Keratinocyte (primary cell): Measurements from ENCODE around the gene SRSF2.

Experiments used
- EZH2 ChIP-seq: IDR thresholded peaks from one replicate; pipeline ENCODE4 v1.6.1; 2012; ENCODE audit warnings: inconsistent platforms, mild to moderate bottlenecking, low read length, moderate library complexity
- TF ChIP-seq, protein P1 (sequence below), 3 experiments: IDR thresholded peaks in 1 of 3; conservative IDR thresholded peaks in 1 of 3; optimal IDR thresholded peaks in 1 of 3; 2 replicates in 2 of 3; 3 replicates in 1 of 3; pipeline versions ENCODE3 to v1.5.1; 2011; ENCODE audit warnings: low read length in 3 of 3, mild to moderate bottlenecking in 3 of 3, moderate library complexity in 2 of 3, control low read depth in 1 of 3, inconsistent platforms in 1 of 3; ENCODE audit not compliant: insufficient read depth in 2 of 3; ENCODE audit errors: extremely low read depth in 1 of 3

DNA sequence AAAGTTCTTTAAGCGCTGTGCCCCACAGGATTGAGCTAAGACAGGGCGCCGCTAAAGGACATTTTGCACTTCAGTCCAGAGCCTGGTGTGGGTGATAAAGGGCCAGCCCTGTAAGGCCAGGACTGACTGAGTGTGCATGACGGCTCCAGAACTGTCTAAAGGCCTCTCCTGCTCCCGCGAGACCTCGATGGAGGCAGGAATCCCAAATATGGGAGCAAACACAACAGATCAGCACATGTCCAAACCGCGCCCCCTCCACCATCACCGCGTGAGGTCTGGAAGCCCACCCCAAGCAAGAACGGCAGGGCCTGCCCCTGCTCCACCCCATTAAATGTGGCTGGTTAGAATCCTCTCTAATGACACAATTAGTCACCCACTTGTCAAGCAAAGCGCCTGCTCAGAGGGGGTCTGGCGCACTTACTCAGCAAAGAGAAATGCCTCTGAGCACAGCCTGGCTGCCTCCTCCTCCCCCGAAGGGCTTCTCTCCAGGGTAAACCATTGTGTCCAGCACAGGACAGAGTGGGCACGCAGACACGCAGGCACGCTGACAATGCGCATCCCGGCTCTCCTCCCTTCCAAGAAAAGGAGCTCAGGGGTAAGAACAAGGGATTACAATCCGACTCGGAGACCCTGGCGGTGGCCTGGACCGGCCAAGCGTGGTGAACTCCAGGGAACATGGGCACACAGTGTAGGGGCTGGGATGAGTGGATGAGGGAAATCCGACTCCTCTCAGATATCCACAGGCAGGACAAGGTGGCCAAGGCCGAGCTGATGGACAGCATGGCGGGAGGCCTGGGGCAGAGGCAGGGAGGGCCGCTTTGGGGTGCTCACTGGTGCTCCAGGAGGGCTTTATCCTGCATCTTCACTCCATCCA, 27.8 kb downstream of the SRSF2 start:
- TF ChIP-seq, protein P1, sequence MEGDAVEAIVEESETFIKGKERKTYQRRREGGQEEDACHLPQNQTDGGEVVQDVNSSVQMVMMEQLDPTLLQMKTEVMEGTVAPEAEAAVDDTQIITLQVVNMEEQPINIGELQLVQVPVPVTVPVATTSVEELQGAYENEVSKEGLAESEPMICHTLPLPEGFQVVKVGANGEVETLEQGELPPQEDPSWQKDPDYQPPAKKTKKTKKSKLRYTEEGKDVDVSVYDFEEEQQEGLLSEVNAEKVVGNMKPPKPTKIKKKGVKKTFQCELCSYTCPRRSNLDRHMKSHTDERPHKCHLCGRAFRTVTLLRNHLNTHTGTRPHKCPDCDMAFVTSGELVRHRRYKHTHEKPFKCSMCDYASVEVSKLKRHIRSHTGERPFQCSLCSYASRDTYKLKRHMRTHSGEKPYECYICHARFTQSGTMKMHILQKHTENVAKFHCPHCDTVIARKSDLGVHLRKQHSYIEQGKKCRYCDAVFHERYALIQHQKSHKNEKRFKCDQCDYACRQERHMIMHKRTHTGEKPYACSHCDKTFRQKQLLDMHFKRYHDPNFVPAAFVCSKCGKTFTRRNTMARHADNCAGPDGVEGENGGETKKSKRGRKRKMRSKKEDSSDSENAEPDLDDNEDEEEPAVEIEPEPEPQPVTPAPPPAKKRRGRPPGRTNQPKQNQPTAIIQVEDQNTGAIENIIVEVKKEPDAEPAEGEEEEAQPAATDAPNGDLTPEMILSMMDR (optimal IDR thresholded peaks at IDR 0.05 in 1 of 3, IDR thresholded peaks at IDR 0.05 in 1 of 3, conservative IDR thresholded peaks at IDR 0.05 in 1 of 3; ENCODE audit: extremely low read depth in 1 of 3, insufficient read depth in 2 of 3, low read length in 3 of 3): no peak
- TF ChIP-seq EZH2: no peak
